ENCODE data around the gene RRAS2.

RRAS2 gene

GRCh38 chr11:14270690-14271542 is 88.1 kb downstream of the RRAS2 start:
- Histone ChIP-seq H3K27ac (ENCODE audit: extremely low read depth, low read depth, low read length) (no peak overlapping the region), H3K36me3 (ENCODE audit: control insufficient read depth in 2 of 2, insufficient read depth in 1 of 2, low read length in 2 of 2) (peaks cover 0 to 9% of the 10 kb centered on the region in 2 experiments; a peak in 2 of 3 replicates), H3K9me3 (ENCODE audit: control insufficient read depth, insufficient read depth, low read depth, low read length) (no peaks in the 10 kb centered on the region), H3K4me3 (ENCODE audit: low read depth, low read length) (no peak overlapping the region), H3K4me1 (ENCODE audit: control insufficient read depth, insufficient read depth, low read length) (no peaks in the 10 kb centered on the region)
- ChIA-PET CTCF (interaction anchor here (0.9 kb wide), 1 partner anchor 184 kb away, joined by 3 read pairs; no protein-coding TSS in a partner anchor), POLR2A (no interaction called here)
- TF ChIP-seq ZNF701 (tag by site-specific recombination; IDR thresholded peaks at IDR 0.05) (no peak), ZNF423 (tag by site-specific recombination; IDR thresholded peaks at IDR 0.05) (no peak), ZNF133 (tag by site-specific recombination; IDR thresholded peaks at IDR 0.05) (no peak), SP7 (tag by site-specific recombination; IDR thresholded peaks at IDR 0.05) (no peak), ZNF660 (tag by site-specific recombination; IDR thresholded peaks at IDR 0.05) (no peak), ZNF664 (tag by site-specific recombination; IDR thresholded peaks at IDR 0.05) (no peak), ZNF529 (tag by site-specific recombination; IDR thresholded peaks at IDR 0.05; ENCODE audit: insufficient replicate concordance) (no peak), ZNF138 (tag by site-specific recombination; IDR thresholded peaks at IDR 0.05; ENCODE audit: borderline replicate concordance) (no peak), PRDM6 (tag by site-specific recombination; IDR thresholded peaks at IDR 0.05) (no peak), ZBTB49 (tag by site-specific recombination; IDR thresholded peaks at IDR 0.05; ENCODE audit: low read depth) (no peak), ZNF558 (tag by site-specific recombination; IDR thresholded peaks at IDR 0.05) (no peak), BCL11A (tag by site-specific recombination; IDR thresholded peaks at IDR 0.05; ENCODE audit: low read depth) (no peak)
- TF ChIP-seq, protein P1, sequence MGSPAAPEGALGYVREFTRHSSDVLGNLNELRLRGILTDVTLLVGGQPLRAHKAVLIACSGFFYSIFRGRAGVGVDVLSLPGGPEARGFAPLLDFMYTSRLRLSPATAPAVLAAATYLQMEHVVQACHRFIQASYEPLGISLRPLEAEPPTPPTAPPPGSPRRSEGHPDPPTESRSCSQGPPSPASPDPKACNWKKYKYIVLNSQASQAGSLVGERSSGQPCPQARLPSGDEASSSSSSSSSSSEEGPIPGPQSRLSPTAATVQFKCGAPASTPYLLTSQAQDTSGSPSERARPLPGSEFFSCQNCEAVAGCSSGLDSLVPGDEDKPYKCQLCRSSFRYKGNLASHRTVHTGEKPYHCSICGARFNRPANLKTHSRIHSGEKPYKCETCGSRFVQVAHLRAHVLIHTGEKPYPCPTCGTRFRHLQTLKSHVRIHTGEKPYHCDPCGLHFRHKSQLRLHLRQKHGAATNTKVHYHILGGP (tag by site-specific recombination; IDR thresholded peaks at IDR 0.05): no peak

GRCh38 chr11:14269692-14270573 is 89.0 kb downstream of the RRAS2 start:
- Histone ChIP-seq H3K9me3 (ENCODE audit: control insufficient read depth, insufficient read depth, low read depth, low read length) (no peaks in the 10 kb centered on the region), H3K4me1 (ENCODE audit: control insufficient read depth, insufficient read depth, low read length) (no peaks in the 10 kb centered on the region), H3K36me3 (ENCODE audit: control insufficient read depth in 2 of 2, insufficient read depth in 1 of 2, low read length in 2 of 2) (peaks cover 0 to 17% of the 10 kb centered on the region in 2 experiments; a peak in 2 of 3 replicates), H3K27ac (ENCODE audit: extremely low read depth, low read depth, low read length) (no peak overlapping the region), H3K4me3 (ENCODE audit: low read depth, low read length) (no peak overlapping the region)
- CTCF ChIA-PET: no interaction called here
- POLR2A ChIA-PET: no interaction called here
- TF ChIP-seq ZNF560 (tag by site-specific recombination; IDR thresholded peaks at IDR 0.05; ENCODE audit: borderline replicate concordance) (no peak), ZSCAN16 (tag by site-specific recombination; IDR thresholded peaks at IDR 0.05) (no peak), ZNF626 (tag by site-specific recombination; IDR thresholded peaks at IDR 0.05) (no peak), ZFP41 (tag by site-specific recombination; IDR thresholded peaks at IDR 0.05; ENCODE audit: borderline replicate concordance) (no peak), ZNF549 (tag by site-specific recombination; IDR thresholded peaks at IDR 0.05) (no peak), ZBTB21 (tag by site-specific recombination; IDR thresholded peaks at IDR 0.05) (no peak), SP3 (tag by site-specific recombination; IDR thresholded peaks at IDR 0.05) (no peak), ZNF843 (tag by site-specific recombination; IDR thresholded peaks at IDR 0.05) (no peak)
